Activated naive CD8-positive, alpha-beta T cell treated with anti-CD3 and anti-CD28 coated beads, Interleukin-2, amount 50 U/mL, for 24 hours (primary cell): ENCODE results near the gene HRH3.

Experiments
- ATAC-seq: fragments of 150-1000 bp; cut with Tn5 transposase; one replicate; pipeline ENCODE4 v1.10.0; 2021
- DNase-seq: peaks from one replicate; pipeline ENCODE4 v3.0.0; 2021
- H3K27ac Mint-ChIP-seq: one replicate; pipeline ENCODE4 v1.8.0; 2021; ENCODE audit warnings: mild to moderate bottlenecking, mixed read lengths
- H3K27me3 Mint-ChIP-seq: one replicate; pipeline ENCODE4 v1.8.0; 2021; ENCODE audit warnings: mixed read lengths
- H3K36me3 Mint-ChIP-seq: one replicate; pipeline ENCODE4 v1.8.0; 2021; ENCODE audit warnings: low read depth, mixed read lengths
- H3K4me1 Mint-ChIP-seq: one replicate; pipeline ENCODE4 v1.8.0; 2021; ENCODE audit warnings: mixed read lengths
- H3K4me3 Mint-ChIP-seq: one replicate; pipeline ENCODE4 v1.8.0; 2021; ENCODE audit warnings: mild to moderate bottlenecking, moderate library complexity, mixed read lengths
- H3K9me3 Mint-ChIP-seq: one replicate; pipeline ENCODE4 v1.8.0; 2021; ENCODE audit warnings: mixed read lengths

HRH3 gene

DNA sequence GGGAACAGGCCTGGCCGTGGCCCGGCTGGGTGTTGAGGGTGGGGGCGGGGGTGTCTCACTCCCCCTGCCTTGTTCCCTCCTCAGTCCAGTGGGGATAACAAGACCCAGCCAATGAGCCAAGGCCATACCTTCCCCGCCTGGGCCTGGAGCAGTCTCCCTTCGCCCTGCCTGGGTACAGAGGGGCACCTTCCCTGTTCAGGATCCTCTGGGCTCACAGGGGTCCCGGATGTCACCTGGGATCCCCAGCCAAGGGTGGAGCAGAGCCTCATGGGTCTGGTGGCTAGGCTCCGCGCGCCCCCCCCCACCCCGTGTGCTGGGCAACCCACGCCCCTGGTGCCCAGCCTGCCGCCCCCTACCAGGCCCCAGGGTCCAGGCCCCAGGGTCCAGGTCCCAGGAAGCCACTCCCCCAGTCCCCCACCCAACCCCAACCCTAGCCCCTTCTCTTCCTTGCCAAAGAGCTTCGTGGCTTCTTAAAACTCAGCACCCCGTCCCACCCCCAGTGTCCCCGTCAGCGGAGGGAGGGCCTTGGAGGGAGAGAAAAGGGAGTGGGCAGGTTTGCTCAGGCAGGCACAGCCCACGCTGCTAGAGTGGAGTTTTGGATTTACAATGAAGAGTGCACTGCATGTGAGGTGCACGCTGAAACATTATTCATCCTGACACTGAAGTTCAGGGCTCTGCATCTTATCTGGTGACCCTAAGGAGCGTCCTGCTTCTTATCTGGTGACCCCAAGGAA lies 11.8 kb downstream of the HRH3 start:
- ATAC-seq, result no peak
- Mint-ChIP-seq H3K4me3 (no peak overlapping the region), H3K27ac (no peak overlapping the region), H3K9me3 (no peaks in the 10 kb centered on the region), H3K27me3 (no peaks in the 10 kb centered on the region), H3K36me3 (peaks cover 1% of the 10 kb centered on the region), H3K4me1 (peaks cover 1% of the 10 kb centered on the region)
- DNase-seq, result no peak

DNA sequence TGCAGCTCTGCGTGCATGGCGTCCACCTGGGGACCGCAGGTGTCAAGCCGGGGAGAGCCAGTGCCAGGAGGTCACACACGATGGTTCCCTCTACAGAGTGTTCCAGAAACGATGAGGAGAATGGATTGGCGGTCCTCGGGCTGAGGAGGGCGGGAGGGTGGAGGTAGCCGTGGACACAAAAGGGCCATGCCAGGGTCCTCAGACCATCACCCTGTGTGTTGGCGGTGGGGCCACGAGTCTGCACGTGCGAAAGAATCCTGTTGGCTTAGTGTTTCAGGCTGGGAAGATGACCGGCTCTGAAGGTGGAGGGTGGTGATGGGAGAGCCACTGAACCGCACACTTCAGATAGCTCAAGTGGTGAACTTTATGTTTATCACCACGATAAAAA lies 13.7 kb downstream of the HRH3 start:
- Mint-ChIP-seq H3K27me3 (no peaks in the 10 kb centered on the region), H3K9me3 (no peaks in the 10 kb centered on the region), H3K4me1 (peaks cover 2% of the 10 kb centered on the region), H3K27ac (no peak overlapping the region), H3K4me3 (no peak overlapping the region), H3K36me3 (peaks cover 10% of the 10 kb centered on the region)
- DNase-seq, result no peak
- no peak for ATAC-seq

GRCh38 chr20:62205618-62206387 lies 14.3 kb downstream of the HRH3 start:
- Mint-ChIP-seq H3K27ac (no peak overlapping the region), H3K36me3 (peaks cover 10% of the 10 kb centered on the region), H3K9me3 (no peaks in the 10 kb centered on the region), H3K27me3 (no peaks in the 10 kb centered on the region), H3K4me1 (peaks cover 2% of the 10 kb centered on the region), H3K4me3 (no peak overlapping the region)
- no peak for ATAC-seq
- no peak for DNase-seq

DNA sequence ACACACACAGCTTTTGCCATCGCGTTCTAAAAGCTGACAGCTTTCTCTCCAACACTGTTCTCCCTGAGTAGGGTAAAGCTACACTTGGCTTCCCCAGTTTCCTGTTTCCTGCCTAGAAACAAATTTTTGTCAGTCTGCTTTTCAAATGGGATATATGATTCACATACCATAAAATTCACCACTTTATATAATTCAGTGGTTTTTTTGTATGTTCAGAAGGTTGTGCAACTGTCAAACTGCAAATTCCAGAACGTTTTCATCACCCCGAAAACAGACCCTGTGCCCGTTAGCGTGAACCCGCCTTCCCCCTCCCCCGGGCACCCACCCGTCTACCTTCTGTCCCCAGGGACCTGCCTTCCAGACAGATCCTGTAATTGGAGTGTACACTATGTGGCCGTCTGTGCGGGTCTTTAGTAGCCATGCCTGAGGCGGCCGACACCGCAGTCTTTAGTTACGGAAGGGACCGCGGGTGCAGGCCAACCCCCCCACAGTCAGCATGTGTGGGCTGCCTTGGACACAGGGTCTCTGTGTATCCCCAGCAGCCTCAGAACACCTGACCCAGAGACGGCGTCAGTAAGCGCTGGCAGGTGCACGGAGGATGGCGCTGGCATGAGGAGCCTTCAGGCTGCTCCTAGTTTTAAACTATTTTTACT lies 16.6 kb downstream of the HRH3 start:
- no peak for ATAC-seq
- no peak overlapping the region for H3K27ac Mint-ChIP-seq

GRCh38 chr20:62202676-62203377 lies 17.3 kb downstream of the HRH3 start:
- H3K36me3 Mint-ChIP-seq, result peaks cover 32% of the 10 kb centered on the region
- no peaks in the 10 kb centered on the region for H3K9me3 Mint-ChIP-seq
- no peak overlapping the region for H3K4me3 Mint-ChIP-seq
- ATAC-seq, result no peak
- peaks cover 2% of the 10 kb centered on the region for H3K4me1 Mint-ChIP-seq
- DNase-seq, result no peak
- H3K27me3 Mint-ChIP-seq, result no peaks in the 10 kb centered on the region
- no peak overlapping the region for H3K27ac Mint-ChIP-seq

More for the DNA sequence above, 16.6 kb downstream of the HRH3 start:
- DNase-seq, result no peak
- Mint-ChIP-seq H3K4me3 (no peak overlapping the region), H3K36me3 (peaks cover 28% of the 10 kb centered on the region), H3K9me3 (no peaks in the 10 kb centered on the region), H3K27me3 (no peaks in the 10 kb centered on the region), H3K4me1 (peaks cover 2% of the 10 kb centered on the region)

- no peaks in the 10 kb centered on the region for H3K27me3 Mint-ChIP-seq
- H3K4me1 Mint-ChIP-seq, result peaks cover 2% of the 10 kb centered on the region
- peaks cover 32% of the 10 kb centered on the region for H3K36me3 Mint-ChIP-seq
- H3K4me3 Mint-ChIP-seq, result no peak overlapping the region
- H3K27ac Mint-ChIP-seq, result no peak overlapping the region
- ATAC-seq (no peak), DNase-seq (no peak)
- no peaks in the 10 kb centered on the region for H3K9me3 Mint-ChIP-seq
Measured at GRCh38 chr20:62202083-62202395, 18.0 kb downstream of the HRH3 start.

DNA sequence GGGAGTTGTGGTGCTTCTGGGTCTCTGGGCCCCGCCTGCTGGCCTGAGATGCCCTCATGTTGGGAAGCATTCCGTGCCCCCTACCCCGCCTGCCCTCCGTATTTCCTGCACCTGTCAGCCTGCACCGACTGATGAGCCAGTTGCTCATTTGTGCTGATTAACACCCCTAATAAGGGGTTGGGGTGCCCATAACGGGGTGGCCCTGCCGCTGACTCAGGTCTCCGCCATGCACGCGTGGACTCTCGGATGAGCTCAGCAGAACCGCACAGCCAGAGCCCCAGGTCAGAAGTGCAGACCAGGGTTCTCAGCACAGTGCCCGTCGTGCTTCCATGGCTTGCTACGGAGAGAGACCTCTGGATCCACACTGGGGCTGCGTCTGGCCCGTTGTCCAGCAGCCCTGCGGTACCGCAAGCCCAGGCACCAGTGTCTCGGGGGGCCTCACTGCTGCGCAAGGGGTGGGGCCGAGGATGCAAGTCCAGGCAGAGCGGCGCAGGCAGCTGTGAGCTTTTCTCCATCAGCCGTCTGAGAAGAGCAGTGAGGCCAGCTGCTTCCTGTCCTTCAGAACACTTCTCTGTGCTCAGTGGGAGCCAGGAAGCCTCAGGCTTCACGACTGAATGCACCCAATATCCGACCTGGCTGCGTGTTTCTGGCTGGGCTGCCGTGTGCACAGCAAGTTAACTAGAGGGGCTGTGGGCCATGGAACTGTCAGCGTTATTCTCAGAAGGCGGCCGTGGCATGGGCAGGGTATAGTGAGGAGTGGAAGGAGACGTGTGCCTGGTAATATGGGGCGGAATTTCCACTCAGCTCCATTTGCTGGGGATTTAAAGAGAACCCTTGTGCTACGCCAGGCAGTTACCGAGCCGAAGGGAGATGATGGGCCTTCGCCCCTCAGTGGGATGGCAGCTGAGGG lies 18.6 kb downstream of the HRH3 start:
- no peak overlapping the region for H3K27ac Mint-ChIP-seq
- no peaks in the 10 kb centered on the region for H3K27me3 Mint-ChIP-seq
- peak; percentile 24 for ATAC-seq
- H3K36me3 Mint-ChIP-seq, result peaks cover 32% of the 10 kb centered on the region
- no peaks in the 10 kb centered on the region for H3K9me3 Mint-ChIP-seq
- peaks cover 2% of the 10 kb centered on the region for H3K4me1 Mint-ChIP-seq
- DNase-seq, result no peak
- H3K4me3 Mint-ChIP-seq, result no peak overlapping the region

DNA sequence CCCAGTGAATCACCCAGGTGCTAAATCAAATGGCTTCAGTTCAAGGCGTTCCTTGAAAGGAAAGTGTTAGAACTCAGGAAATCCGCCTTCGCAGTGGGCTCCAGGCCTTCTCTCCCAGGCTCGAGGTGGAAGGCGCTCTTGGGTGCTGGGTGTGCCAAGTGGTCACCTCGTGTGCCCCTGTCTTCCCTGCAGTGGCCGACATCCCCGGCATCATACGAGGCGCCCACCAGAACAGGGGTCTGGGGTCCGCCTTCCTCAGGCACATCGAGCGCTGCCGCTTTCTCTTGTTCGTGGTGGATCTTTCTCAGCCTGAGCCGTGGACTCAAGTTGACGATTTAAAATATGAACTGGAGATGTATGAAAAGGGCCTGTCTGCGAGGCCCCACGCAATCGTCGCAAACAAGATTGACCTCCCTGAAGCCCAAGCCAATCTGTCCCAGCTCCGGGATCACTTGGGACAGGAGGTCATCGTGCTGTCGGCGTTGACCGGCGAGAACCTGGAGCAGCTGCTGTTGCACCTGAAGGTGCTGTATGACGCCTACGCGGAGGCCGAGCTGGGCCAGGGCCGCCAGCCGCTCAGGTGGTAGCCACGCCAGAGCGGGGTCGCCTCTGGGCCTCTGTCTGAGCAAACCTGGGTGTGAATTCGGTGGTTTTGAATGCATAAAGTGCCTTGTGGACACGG lies 19.4 kb downstream of the HRH3 start:
- Mint-ChIP-seq H3K4me3 (no peak overlapping the region), H3K9me3 (no peaks in the 10 kb centered on the region), H3K27me3 (no peaks in the 10 kb centered on the region), H3K27ac (no peak overlapping the region), H3K36me3 (peaks cover 37% of the 10 kb centered on the region), H3K4me1 (peaks cover 2% of the 10 kb centered on the region)
- no peak for ATAC-seq
- no peak for DNase-seq

- no peaks in the 10 kb centered on the region for H3K9me3 Mint-ChIP-seq
- no peak overlapping the region for H3K4me3 Mint-ChIP-seq
- ATAC-seq (no peak), DNase-seq (no peak)
- peaks cover 2% of the 10 kb centered on the region for H3K4me1 Mint-ChIP-seq
- H3K36me3 Mint-ChIP-seq, result peaks cover 43% of the 10 kb centered on the region
- H3K27ac Mint-ChIP-seq, result no peak overlapping the region
- no peaks in the 10 kb centered on the region for H3K27me3 Mint-ChIP-seq
Measured at GRCh38 chr20:62198931-62199330, 21.1 kb downstream of the HRH3 start.

- ATAC-seq (no peak), DNase-seq (no peak)
- no peak overlapping the region for H3K4me3 Mint-ChIP-seq
- peaks cover 2% of the 10 kb centered on the region for H3K4me1 Mint-ChIP-seq
- H3K36me3 Mint-ChIP-seq, result peaks cover 45% of the 10 kb centered on the region
- H3K27me3 Mint-ChIP-seq, result no peaks in the 10 kb centered on the region
- H3K9me3 Mint-ChIP-seq, result no peaks in the 10 kb centered on the region
- H3K27ac Mint-ChIP-seq, result no peak overlapping the region
Measured at GRCh38 chr20:62198496-62198895, 21.6 kb downstream of the HRH3 start.

DNA sequence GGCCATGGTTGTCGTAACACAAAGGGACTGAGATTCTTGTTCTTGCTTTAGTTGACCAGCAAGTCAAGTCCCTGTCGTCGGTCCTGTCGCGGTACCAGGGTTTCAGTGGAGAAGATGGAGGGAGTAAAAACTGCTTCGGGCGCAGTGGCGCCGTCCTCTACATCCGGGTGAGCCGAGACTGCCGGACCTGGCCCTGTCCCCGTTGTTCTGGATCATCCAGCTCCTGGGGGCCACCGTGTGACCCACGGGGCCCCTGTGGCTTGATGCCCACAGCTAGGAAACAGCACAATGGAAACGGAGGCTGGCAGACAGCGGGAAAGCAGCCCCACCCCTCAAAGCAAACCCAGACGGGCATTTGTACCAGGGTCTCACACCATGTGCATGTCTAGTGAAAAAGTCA lies 22.3 kb downstream of the HRH3 start:
- Mint-ChIP-seq H3K36me3 (peaks cover 43% of the 10 kb centered on the region), H3K9me3 (no peaks in the 10 kb centered on the region)

DNA sequence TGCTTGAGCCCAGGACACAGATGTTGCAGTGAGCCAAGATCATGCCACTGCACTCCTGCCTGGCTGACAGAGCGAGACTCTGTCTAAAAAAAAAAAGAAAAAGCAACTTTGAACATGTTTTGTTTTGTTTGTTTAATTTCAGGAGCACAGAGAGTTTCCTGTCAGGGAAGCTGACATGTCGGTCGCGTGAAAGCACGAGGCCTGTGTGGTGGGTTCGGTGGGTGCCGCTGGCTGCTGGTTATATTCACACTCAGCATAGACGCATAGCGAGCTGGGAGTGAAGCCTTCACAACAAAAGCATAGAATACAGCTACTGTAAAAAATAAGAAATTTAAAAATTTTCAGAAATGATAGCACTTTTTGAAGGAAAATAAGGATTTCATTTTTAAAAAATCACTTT lies 22.8 kb downstream of the HRH3 start:
- no peak overlapping the region for H3K4me3 Mint-ChIP-seq
- DNase-seq (no peak), ATAC-seq (no peak)
- no peak overlapping the region for H3K27ac Mint-ChIP-seq
- H3K4me1 Mint-ChIP-seq, result no peaks in the 10 kb centered on the region
- H3K27me3 Mint-ChIP-seq, result no peaks in the 10 kb centered on the region
- no peaks in the 10 kb centered on the region for H3K9me3 Mint-ChIP-seq
- peaks cover 43% of the 10 kb centered on the region for H3K36me3 Mint-ChIP-seq

More for the DNA sequence above, 22.3 kb downstream of the HRH3 start:
- H3K4me1 Mint-ChIP-seq, result no peaks in the 10 kb centered on the region
- DNase-seq, result no peak
- no peak for ATAC-seq
- H3K27me3 Mint-ChIP-seq, result no peaks in the 10 kb centered on the region
- H3K4me3 Mint-ChIP-seq, result no peak overlapping the region
- no peak overlapping the region for H3K27ac Mint-ChIP-seq

DNA sequence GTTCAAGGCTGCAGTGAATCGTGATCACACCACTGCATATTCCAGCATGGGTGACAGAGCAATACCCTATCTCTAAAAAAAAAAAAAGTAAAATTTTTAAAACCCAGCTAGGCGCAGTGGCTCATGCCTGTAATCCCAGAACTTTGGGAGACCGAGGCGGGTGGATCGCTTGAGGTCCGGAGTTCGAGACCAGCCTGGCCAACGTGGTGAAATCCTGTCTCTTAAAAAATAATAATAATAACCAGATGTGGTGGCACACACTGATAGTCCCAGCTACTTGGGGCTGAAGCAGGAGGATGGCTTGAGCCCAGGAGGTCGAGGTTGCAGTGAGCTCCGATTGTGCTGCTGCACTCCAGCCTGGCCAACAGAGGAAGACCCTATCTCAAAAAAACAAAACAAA lies 23.8 kb downstream of the HRH3 start:
- H3K4me1 Mint-ChIP-seq, result no peaks in the 10 kb centered on the region
- DNase-seq, result no peak
- peaks cover 38% of the 10 kb centered on the region for H3K36me3 Mint-ChIP-seq
- H3K9me3 Mint-ChIP-seq, result no peaks in the 10 kb centered on the region
- H3K4me3 Mint-ChIP-seq, result no peak overlapping the region
- H3K27ac Mint-ChIP-seq, result no peak overlapping the region
- no peak for ATAC-seq
- H3K27me3 Mint-ChIP-seq, result no peaks in the 10 kb centered on the region
